Upper lobe of left lung (tissue), 4 donors: Measurements from ENCODE around the gene ECE1.

Experiments used
- EP300 ChIP-seq, 4 donors: sonication (generic); formaldehyde crosslinking; IDR thresholded peaks; one replicate each; pipeline ENCODE4 v1.5.1; 2017; ENCODE audit warnings: antibody characterized with exemption in 4 of 4, control low read depth in 2 of 4
- POLR2A ChIP-seq, 4 donors: fragments of 450-650 bp; IDR thresholded peaks; one replicate each; pipeline ENCODE4 v1.5.1; 2016 to 2017; ENCODE audit warnings: antibody characterized with exemption in 4 of 4, mild to moderate bottlenecking in 2 of 4
- POLR2AphosphoS5 ChIP-seq, 2 donors: sonication (generic); formaldehyde crosslinking; IDR thresholded peaks; one replicate each; pipeline ENCODE4 v1.5.1; 2017; ENCODE audit warnings: antibody characterized with exemption in 2 of 2
- TF ChIP-seq, protein P1 (sequence below), 6 experiments: fragments of 450-650 bp in 4 of 6; fragments of 200-600 bp in 2 of 6; sonication (generic) in 2 of 6; IDR thresholded peaks; one replicate each; pipeline ENCODE4 v1.5.1; 2016 to 2019; ENCODE audit warnings: antibody characterized with exemption in 6 of 6

DNA sequence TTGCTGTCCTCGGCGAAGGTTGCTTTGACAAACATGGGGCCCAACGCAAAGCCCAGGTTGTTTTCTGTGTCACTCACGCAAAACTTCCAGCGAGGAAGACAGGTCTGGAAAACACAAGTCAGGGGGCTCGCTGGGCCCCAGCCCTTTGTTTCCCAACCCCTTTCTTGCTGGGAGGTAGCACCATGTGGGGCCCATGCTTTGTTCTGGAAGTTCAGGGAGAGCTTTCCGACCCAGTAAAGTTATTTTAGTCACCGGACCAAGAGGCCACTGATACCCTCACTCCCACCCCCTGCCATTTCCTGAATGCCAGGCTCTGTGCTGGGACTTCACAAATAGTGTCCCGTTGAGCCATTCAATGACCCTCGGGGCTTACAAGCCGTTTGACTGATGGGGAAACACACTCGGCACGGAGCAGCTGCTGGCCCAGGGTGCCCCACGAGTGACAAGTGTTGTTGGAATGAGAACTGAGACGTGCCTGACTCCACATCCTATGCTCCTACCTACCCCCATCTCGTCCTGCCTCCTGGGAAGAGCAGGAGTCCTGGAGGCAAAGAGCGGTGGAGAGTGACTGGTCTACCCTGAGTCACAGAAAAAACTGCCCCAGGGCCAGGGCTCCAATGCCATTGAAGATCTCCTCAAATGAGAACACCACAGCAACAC lies 52.0 kb downstream of the ECE1 start:
- TF ChIP-seq, protein P1, sequence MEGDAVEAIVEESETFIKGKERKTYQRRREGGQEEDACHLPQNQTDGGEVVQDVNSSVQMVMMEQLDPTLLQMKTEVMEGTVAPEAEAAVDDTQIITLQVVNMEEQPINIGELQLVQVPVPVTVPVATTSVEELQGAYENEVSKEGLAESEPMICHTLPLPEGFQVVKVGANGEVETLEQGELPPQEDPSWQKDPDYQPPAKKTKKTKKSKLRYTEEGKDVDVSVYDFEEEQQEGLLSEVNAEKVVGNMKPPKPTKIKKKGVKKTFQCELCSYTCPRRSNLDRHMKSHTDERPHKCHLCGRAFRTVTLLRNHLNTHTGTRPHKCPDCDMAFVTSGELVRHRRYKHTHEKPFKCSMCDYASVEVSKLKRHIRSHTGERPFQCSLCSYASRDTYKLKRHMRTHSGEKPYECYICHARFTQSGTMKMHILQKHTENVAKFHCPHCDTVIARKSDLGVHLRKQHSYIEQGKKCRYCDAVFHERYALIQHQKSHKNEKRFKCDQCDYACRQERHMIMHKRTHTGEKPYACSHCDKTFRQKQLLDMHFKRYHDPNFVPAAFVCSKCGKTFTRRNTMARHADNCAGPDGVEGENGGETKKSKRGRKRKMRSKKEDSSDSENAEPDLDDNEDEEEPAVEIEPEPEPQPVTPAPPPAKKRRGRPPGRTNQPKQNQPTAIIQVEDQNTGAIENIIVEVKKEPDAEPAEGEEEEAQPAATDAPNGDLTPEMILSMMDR (IDR thresholded peaks at IDR 0.05) = no peak
- TF ChIP-seq POLR2A (IDR thresholded peaks at IDR 0.05) (no peak), POLR2AphosphoS5 (IDR thresholded peaks at IDR 0.05) (no peak), EP300 (IDR thresholded peaks at IDR 0.05) (no peak)
